Liver (tissue), 9 donors: ENCODE results near the gene TMEM154. TPM values are rescaled to one million over a fixed set of nuclear protein-coding genes. Genes with fewer than 3 reads are reported as not detected.

Experiments used
- DNase-seq: peaks from one replicate; pipeline ENCODE4 v3.0.0-alpha.2; 2017; ENCODE audit warnings: low spot score
- H3K27ac ChIP-seq, 2 donors: one replicate each; pipeline ENCODE4 v1.7.0; 2013; ENCODE audit warnings: inconsistent platforms in 2 of 2, low read length in 2 of 2, control low read depth in 1 of 2, low read depth in 1 of 2, mild to moderate bottlenecking in 1 of 2
- H3K27me3 ChIP-seq, 4 donors: one replicate each; pipeline versions ENCODE4 v1.6.1 to v1.7.0; 2013; ENCODE audit warnings: low read length in 3 of 4, inconsistent platforms in 1 of 4, mild to moderate bottlenecking in 1 of 4, moderate library complexity in 1 of 4; ENCODE audit not compliant: control insufficient read depth in 4 of 4, insufficient read depth in 4 of 4
- H3K36me3 ChIP-seq, 4 donors: one replicate each; pipeline versions ENCODE4 v1.6.1 to v1.7.0; 2013; ENCODE audit warnings: low read length in 3 of 4, mild to moderate bottlenecking in 3 of 4, low read depth in 1 of 4, moderate library complexity in 1 of 4; ENCODE audit not compliant: control insufficient read depth in 4 of 4, insufficient read depth in 3 of 4
- H3K4me1 ChIP-seq, 4 donors: one replicate each; pipeline versions ENCODE4 v1.6.1 to v1.7.0; 2013; ENCODE audit warnings: low read length in 3 of 4, mild to moderate bottlenecking in 3 of 4, moderate library complexity in 1 of 4; ENCODE audit not compliant: control insufficient read depth in 4 of 4, insufficient read depth in 4 of 4
- H3K4me3 ChIP-seq, 3 donors: one replicate each; pipeline versions ENCODE4 v1.6.1 to v1.7.0; 2013; ENCODE audit warnings: low read length in 3 of 3, control low read depth in 1 of 3, low read depth in 1 of 3, mild to moderate bottlenecking in 1 of 3
- H3K9ac ChIP-seq, 2 donors: one replicate each; pipeline ENCODE4 v1.7.0; 2013; ENCODE audit warnings: low read length in 2 of 2, mild to moderate bottlenecking in 2 of 2, moderate library complexity in 2 of 2, control low read depth in 1 of 2, low read depth in 1 of 2
- H3K9me3 ChIP-seq, 4 donors: one replicate each; pipeline versions ENCODE4 v1.6.1 to v1.7.0; 2013; ENCODE audit warnings: low read length in 3 of 4; ENCODE audit not compliant: control insufficient read depth in 4 of 4
- EGR1 ChIP-seq, 2 donors: IDR thresholded peaks; 2 replicates each; pipeline ENCODE4 v1.6.1; 2016 to 2018; ENCODE audit warnings: antibody characterized with exemption in 2 of 2, low read depth in 2 of 2
- GABPA ChIP-seq, 2 donors: IDR thresholded peaks in 1 of 2; conservative IDR thresholded peaks in 1 of 2; 2 replicates each; pipeline ENCODE4 v1.6.1; 2016; ENCODE audit warnings: antibody characterized with exemption in 2 of 2, mild to moderate bottlenecking in 1 of 2, moderate library complexity in 1 of 2
- HNF4A ChIP-seq, 2 donors: conservative IDR thresholded peaks; 2 replicates each; pipeline ENCODE4 v1.6.1; 2016; ENCODE audit warnings: antibody characterized with exemption in 2 of 2, mild to moderate bottlenecking in 2 of 2
- HNF4G ChIP-seq: IDR thresholded peaks from 2 replicates; pipeline ENCODE4 v1.6.1; 2016; ENCODE audit warnings: antibody characterized with exemption
- NR2F2 ChIP-seq: IDR thresholded peaks from 2 replicates; pipeline ENCODE4 v1.6.1; 2016; ENCODE audit warnings: antibody characterized with exemption
- RAD21 ChIP-seq, 2 donors: IDR thresholded peaks; 2 replicates each; pipeline ENCODE4 v1.6.1; 2016; ENCODE audit warnings: antibody characterized with exemption in 2 of 2, mild to moderate bottlenecking in 2 of 2
- REST ChIP-seq: IDR thresholded peaks from 2 replicates; pipeline ENCODE4 v1.6.1; 2016; ENCODE audit warnings: antibody characterized with exemption, mild to moderate bottlenecking
- RXRA ChIP-seq, 2 donors: IDR thresholded peaks; 2 replicates each; pipeline ENCODE4 v1.6.1; 2017 to 2018; ENCODE audit warnings: antibody characterized with exemption in 2 of 2, mild to moderate bottlenecking in 1 of 2
- SP1 ChIP-seq: IDR thresholded peaks from 2 replicates; pipeline ENCODE4 v1.6.1; 2018; ENCODE audit warnings: antibody characterized with exemption, mild to moderate bottlenecking
- TAF1 ChIP-seq: conservative IDR thresholded peaks from 2 replicates; pipeline ENCODE4 v1.6.1; 2016; ENCODE audit warnings: antibody characterized with exemption, mild to moderate bottlenecking
- YY1 ChIP-seq: IDR thresholded peaks from 2 replicates; pipeline ENCODE4 v1.6.1; 2016; ENCODE audit warnings: antibody characterized with exemption, mild to moderate bottlenecking
- WGBS: extraction: QIAGEN DNeasy Blood & Tissue Kit; methylation state at CpG from one replicate; pipeline ENCODE4 v1.1.7; 2013; 5-methylcytosine and 5-hydroxymethylcytosine counted together
- polyA plus RNA-seq, 2 donors: library from polyadenylated mRNA; stranded (reverse) in 1 of 2; unstranded in 1 of 2; fragments of 200-250 nt in 1 of 2; fragments of >200 nt in 1 of 2; fragmentation: Nextera tagmentation in 1 of 2; extraction: Ambion mirVana in 1 of 2; gene quantifications; one replicate each; pipeline versions ENCODE4 v1.2.1 to v1.2.3, GENCODE V29; 2013 to 2015
- total RNA-seq, 2 donors: library from RNA; depleted of rRNA; stranded (reverse); fragments of >200 nt; gene quantifications; one replicate each; pipeline ENCODE4 v1.2.3, GENCODE V29; 2014
- TF ChIP-seq, protein P1 (sequence below): IDR thresholded peaks from 2 replicates; pipeline ENCODE4 v1.6.1; 2016; ENCODE audit warnings: antibody characterized with exemption
- donor health status: healthy.
- donor health status: healthy.
- donor health status: healthy.
- donor health status: healthy.
- donor health status: healthy.

TMEM154 gene
- total and polyA plus RNA-seq, 4 donors = 0.32 to 4.4 (median 2.3) TPM

- TF ChIP-seq RAD21 (IDR thresholded peaks at IDR 0.05) = no peak
- peak; percentile 73 to 86 for TF ChIP-seq HNF4A (conservative IDR thresholded peaks at IDR 0.05)
- peak; percentile 18 to 35 for TF ChIP-seq RXRA (IDR thresholded peaks at IDR 0.05)
These were observed 100.6 kb downstream of the TMEM154 start (continued) for GRCh38 chr4:152579107-152579764.

- Histone ChIP-seq H3K9ac (no peak overlapping the region), H3K4me1 (peaks cover 0 to 5% (median 3%) of the 10 kb centered on the region in 4 donors), H3K27me3 (no peaks in the 10 kb centered on the region), H3K27ac (no peak overlapping the region), H3K4me3 (no peak overlapping the region), H3K36me3 (no peaks in the 10 kb centered on the region), H3K9me3 (no peaks in the 10 kb centered on the region)
- no peak for DNase-seq
- TF ChIP-seq NR2F2 (no peak), SP1 (no peak), GABPA (IDR thresholded peaks at IDR 0.05 in 1 of 2, conservative IDR thresholded peaks at IDR 0.05 in 1 of 2) (no peak), REST (no peak)
- TF ChIP-seq, protein P1, sequence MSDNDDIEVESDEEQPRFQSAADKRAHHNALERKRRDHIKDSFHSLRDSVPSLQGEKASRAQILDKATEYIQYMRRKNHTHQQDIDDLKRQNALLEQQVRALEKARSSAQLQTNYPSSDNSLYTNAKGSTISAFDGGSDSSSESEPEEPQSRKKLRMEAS = no peak
- 73% methylated on average over 1 of the region's 1 CpG for WGBS
These were observed 101.1 kb downstream of the TMEM154 start for GRCh38 chr4:152578670-152579069.

DNA sequence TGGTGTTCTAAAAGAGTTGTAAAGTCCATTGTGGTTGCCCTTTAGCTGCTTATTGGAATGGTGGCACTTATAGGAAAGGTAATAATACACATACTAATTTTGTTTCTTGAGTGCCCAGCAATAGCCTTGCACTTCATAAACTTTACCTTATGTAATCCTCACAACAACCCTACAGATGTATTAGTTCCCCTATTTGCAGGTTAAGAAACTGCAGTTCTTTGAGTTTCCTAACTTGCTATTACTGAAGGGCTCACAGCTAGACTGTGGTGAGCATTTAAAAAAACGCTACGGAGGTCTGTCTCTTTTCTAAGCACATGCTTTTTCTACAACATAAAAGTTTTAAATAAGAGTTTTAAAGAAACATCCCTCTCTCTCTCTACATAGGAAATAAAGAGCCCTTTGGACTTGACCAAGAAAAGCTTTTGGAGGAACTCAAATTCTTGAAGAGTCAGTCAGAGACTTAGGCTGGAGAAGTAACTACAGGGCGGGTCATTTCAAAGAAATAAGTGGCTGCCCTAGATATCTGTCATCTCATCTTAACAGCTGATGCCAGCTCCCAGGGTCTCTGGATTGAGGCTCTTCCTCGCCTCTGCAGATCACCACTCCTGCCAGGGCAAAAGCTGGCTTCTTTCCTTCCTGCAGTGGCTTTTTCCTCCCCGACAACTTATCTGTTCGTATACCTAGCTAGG lies 101.9 kb downstream of the TMEM154 start:
- peaks cover 0 to 5% (median 3%) of the 10 kb centered on the region in 4 donors for H3K4me1 ChIP-seq
- no peaks in the 10 kb centered on the region for H3K9me3 ChIP-seq
- H3K9ac ChIP-seq = no peak overlapping the region
- H3K36me3 ChIP-seq = no peaks in the 10 kb centered on the region
- no peak for TF ChIP-seq HNF4G
- TF ChIP-seq EGR1 (IDR thresholded peaks at IDR 0.05; ENCODE audit: low read depth in 2 of 2) = no peak
- TF ChIP-seq TAF1 = no peak
- TF ChIP-seq RXRA (IDR thresholded peaks at IDR 0.05) = no peak
- H3K4me3 ChIP-seq = no peak overlapping the region
- H3K27ac ChIP-seq = no peak overlapping the region
- no peaks in the 10 kb centered on the region for H3K27me3 ChIP-seq
- DNase-seq = no peak
- 74% methylated on average over 6 of the region's 6 CpGs for WGBS

DNA sequence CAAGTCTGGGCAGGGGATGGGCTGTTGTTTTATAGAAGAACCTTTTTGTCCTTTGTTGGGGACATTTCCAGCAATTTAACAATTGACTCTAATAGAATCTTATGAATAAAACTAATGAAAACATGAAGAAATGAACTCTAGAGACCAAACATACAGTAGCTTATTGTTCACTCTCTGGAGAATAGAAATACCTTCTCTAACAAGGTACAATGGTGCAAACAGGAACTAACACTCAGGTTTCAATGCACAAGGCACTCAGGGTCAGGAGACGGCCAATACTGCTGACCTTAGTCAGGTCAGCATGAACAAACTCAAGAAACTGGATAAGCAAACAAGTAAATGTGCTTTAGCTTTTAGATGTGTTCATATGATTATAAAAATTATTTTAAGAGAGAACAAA lies 104.3 kb downstream of the TMEM154 start:
- H3K9me3 ChIP-seq = no peaks in the 10 kb centered on the region
- WGBS = 75% methylated on average over 1 of the region's 1 CpG
- no peak for TF ChIP-seq TAF1
- no peak for TF ChIP-seq REST
- TF ChIP-seq YY1 = no peak
- DNase-seq = no peak
- H3K9ac ChIP-seq = no peak overlapping the region
- H3K36me3 ChIP-seq = no peaks in the 10 kb centered on the region
- no peak overlapping the region for H3K4me3 ChIP-seq
- peaks cover 0 to 5% (median 3%) of the 10 kb centered on the region in 4 donors for H3K4me1 ChIP-seq
- no peaks in the 10 kb centered on the region for H3K27me3 ChIP-seq
- no peak overlapping the region for H3K27ac ChIP-seq
